HEK293T (cell line): ENCODE data around the gene ST8SIA3.

Experiments
- CTCF ChIA-PET: fragments of 350-600 bp; formaldehyde crosslinking; extraction: SDS; loops from one replicate; lab custom pipeline; 2021; ENCODE audit warnings: antibody characterized with exemption, inconsistent platforms; lab: Yijun Ruan, JAX
- POLR2A ChIA-PET: fragments of 350-600 bp; formaldehyde crosslinking; extraction: SDS; loops from one replicate; lab custom pipeline; 2020; ENCODE audit warnings: antibody characterized with exemption, inconsistent platforms; lab: Yijun Ruan, JAX
- DNase-seq: peaks from one replicate; pipeline ENCODE4 v3.0.0; 2012; ENCODE audit warnings: mixed read lengths; ENCODE audit errors: extremely low spot score
- ARNT ChIP-seq: fragments of 450-650 bp; IDR thresholded peaks from 2 replicates; pipeline ENCODE4 v1.6.1; 2017; ENCODE audit warnings: mild to moderate bottlenecking
- BHLHE40 ChIP-seq: fragments of 450-650 bp; IDR thresholded peaks from 2 replicates; pipeline ENCODE4 v1.6.1; 2016; ENCODE audit warnings: mild to moderate bottlenecking, moderate library complexity, borderline replicate concordance
- CTBP1 ChIP-seq: fragments of 450-650 bp; IDR thresholded peaks from 2 replicates; pipeline ENCODE4 v1.6.1; 2016; ENCODE audit warnings: borderline replicate concordance
- ELF4 ChIP-seq: fragments of 450-650 bp; IDR thresholded peaks from 2 replicates; pipeline ENCODE4 v1.6.1; 2017; ENCODE audit warnings: antibody characterized with exemption
- FOXA1 ChIP-seq: fragments of 450-650 bp; IDR thresholded peaks from 2 replicates; pipeline ENCODE4 v1.6.1; 2016; ENCODE audit warnings: mild to moderate bottlenecking
- FOXK2 ChIP-seq: fragments of 450-650 bp; IDR thresholded peaks from 2 replicates; pipeline ENCODE4 v1.6.1; 2016; ENCODE audit warnings: mild to moderate bottlenecking
- FOXM1 ChIP-seq: fragments of 450-650 bp; IDR thresholded peaks from 2 replicates; pipeline ENCODE4 v1.6.1; 2017; ENCODE audit warnings: mild to moderate bottlenecking, borderline replicate concordance
- HDGF ChIP-seq: fragments of 450-650 bp; IDR thresholded peaks from 2 replicates; pipeline ENCODE4 v1.6.1; 2017; ENCODE audit warnings: antibody characterized with exemption, borderline replicate concordance
- L3MBTL2 ChIP-seq: fragments of 450-650 bp; conservative IDR thresholded peaks from 2 replicates; pipeline ENCODE4 v1.6.1; 2016; ENCODE audit warnings: mild to moderate bottlenecking
- LEF1 ChIP-seq: fragments of 450-650 bp; IDR thresholded peaks from 2 replicates; pipeline ENCODE4 v1.6.1; 2017; ENCODE audit warnings: mild to moderate bottlenecking, borderline replicate concordance
- NFRKB ChIP-seq: fragments of 450-650 bp; IDR thresholded peaks from 2 replicates; pipeline ENCODE4 v1.6.1; 2016; ENCODE audit warnings: mild to moderate bottlenecking, moderate library complexity
- PKNOX1 ChIP-seq: fragments of 450-650 bp; IDR thresholded peaks from 2 replicates; pipeline ENCODE4 v1.6.1; 2016
- SP1 ChIP-seq: fragments of 450-650 bp; IDR thresholded peaks from 2 replicates; pipeline ENCODE4 v1.6.1; 2017
- SUZ12 ChIP-seq: fragments of 450-650 bp; IDR thresholded peaks from 2 replicates; pipeline ENCODE4 v1.6.1; 2016; ENCODE audit warnings: mild to moderate bottlenecking
- TARDBP ChIP-seq: fragments of 450-650 bp; IDR thresholded peaks from 2 replicates; pipeline ENCODE4 v1.6.1; 2016
- ZNF384 ChIP-seq: fragments of 450-650 bp; IDR thresholded peaks from 2 replicates; pipeline ENCODE4 v1.6.1; 2016

Gene ST8SIA3, protein sequence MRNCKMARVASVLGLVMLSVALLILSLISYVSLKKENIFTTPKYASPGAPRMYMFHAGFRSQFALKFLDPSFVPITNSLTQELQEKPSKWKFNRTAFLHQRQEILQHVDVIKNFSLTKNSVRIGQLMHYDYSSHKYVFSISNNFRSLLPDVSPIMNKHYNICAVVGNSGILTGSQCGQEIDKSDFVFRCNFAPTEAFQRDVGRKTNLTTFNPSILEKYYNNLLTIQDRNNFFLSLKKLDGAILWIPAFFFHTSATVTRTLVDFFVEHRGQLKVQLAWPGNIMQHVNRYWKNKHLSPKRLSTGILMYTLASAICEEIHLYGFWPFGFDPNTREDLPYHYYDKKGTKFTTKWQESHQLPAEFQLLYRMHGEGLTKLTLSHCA

DNA sequence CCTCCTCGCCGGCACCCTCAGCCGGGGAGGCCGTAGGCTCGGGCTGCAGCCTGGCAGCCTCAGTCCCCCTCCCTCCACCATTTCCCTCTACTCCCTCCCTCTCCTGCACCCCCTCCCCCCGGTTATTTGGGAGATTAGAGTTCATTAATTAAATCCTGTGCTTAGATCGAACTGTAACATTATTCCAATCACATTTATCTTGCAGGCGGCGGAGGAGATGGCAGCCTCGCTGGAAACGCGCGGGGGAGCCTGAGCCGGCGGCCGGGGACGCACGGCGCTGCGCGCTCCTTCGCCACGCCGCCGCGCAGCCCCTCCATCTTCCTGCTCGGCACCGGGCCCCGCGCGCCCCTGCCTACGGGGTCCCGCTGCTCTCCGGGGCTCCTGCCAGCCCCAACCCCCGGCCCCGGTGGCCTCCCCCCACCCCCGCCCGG lies at the start of gene ST8SIA3:
Gene ST8SIA3 (plus strand): TSS at position 287 of the 431 bp plus-strand sequence. CDS start 290 bp downstream, outside the sequence.
- TF ChIP-seq FOXK2 (no peak), FOXA1 (no peak), ELF4 (no peak), L3MBTL2 (no peak), PKNOX1 (no peak)
- POLR2A ChIA-PET, result no interaction called here
- CTCF ChIA-PET, result no interaction called here
- no peak for DNase-seq

DNA sequence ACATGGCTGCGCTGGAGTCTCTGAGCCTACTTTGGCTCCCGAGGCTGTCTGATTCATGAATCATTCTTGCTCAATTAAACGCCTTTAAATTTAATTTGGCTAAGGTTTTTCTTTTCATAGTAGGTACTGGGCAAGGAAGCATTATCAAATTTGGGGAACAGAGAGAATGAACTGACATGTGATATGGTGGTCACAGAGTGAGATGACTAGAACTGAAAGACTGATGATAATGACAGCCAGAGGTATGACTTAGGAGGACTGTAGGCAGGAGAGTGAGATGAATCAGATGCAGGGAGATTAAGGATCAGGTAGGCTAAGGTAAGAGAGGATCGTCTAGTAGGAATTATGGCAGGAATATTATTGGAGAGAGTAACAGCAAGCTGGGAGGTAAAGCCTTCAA lies 40.9 kb upstream of the ST8SIA3 start:
- CTCF ChIA-PET, result no interaction called here

DNA sequence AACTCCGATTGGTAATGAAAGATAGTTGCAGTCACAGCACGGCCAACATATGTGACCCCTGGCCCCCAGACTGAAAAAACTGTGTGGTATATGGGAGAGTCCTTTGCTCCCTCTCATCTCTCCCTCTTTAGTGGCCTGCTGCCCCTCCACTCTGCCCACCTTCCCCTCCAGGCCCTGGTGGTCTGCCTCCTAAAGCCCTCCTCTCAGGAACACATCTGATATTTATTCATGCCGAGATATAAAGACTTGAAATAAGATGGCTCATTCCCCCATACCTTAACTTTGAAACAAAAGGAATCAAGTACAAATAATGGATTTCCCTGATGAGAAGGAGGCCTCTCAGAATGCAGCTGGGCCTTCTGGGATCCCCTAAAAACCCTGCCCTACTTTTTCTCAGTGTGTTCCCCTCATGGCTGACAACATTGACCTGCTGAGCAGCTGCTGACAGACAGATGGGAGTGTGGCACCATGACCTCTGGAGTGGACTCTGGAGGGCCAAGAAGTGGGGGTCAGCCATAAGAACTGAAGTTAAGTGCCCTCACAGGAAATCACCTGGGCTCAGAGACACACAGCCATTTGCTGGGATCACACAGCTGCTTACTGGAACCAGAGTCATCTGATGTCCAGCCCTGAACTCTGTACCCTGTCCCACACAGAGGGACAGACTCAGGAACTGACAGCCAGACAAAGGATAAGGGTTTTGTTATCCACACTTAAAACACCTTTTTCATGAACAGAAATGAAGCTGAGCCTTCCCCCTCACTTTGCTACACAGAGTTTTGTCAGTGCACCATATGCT lies 39.8 kb upstream of the ST8SIA3 start:
- no peak for DNase-seq
- CTCF ChIA-PET, result no interaction called here

More for the DNA sequence above, 40.9 kb upstream of the ST8SIA3 start:
- no peak for DNase-seq
- POLR2A ChIA-PET, result no interaction called here
- TF ChIP-seq L3MBTL2, result no peak
- TF ChIP-seq HDGF, result no peak
- no peak for TF ChIP-seq SUZ12
- TF ChIP-seq ARNT, result no peak
- no peak for TF ChIP-seq FOXA1
- no peak for TF ChIP-seq ELF4
- no peak for TF ChIP-seq CTBP1
- no peak for TF ChIP-seq FOXM1
- no peak for TF ChIP-seq FOXK2
- TF ChIP-seq BHLHE40, result no peak
- no peak for TF ChIP-seq ZNF384
- no peak for TF ChIP-seq SP1
- no peak for TF ChIP-seq NFRKB
- no peak for TF ChIP-seq PKNOX1
- TF ChIP-seq TARDBP, result no peak

DNA sequence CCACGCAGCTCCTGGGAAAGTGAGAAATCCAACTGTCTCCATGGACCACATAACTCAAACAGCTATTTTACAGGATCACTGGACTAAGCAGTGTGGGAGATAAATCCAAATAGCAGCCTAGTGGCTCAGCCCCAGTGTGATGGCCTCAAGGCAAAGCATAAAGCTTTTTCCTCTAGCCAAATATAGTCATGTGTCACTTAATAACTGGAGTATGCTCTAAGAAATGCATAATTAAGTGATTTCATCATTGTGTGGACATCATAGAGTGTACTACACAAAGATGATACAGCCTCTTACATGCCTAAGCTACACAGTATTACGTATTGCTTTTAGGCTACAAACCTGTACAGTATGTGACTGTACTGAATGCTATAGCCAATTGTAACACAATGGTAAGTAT lies 31.8 kb upstream of the ST8SIA3 start:
- ChIA-PET POLR2A (interaction anchor here (0.6 kb wide), 1 partner anchor 29 kb away, joined by 3 read pairs; no protein-coding TSS in a partner anchor), CTCF (no interaction called here)
- no peak for TF ChIP-seq NFRKB
- no peak for TF ChIP-seq ELF4
- no peak for DNase-seq

More for the DNA sequence above, 39.8 kb upstream of the ST8SIA3 start:
- POLR2A ChIA-PET, result no interaction called here
- no peak for TF ChIP-seq FOXK2
- TF ChIP-seq SUZ12, result no peak
- TF ChIP-seq FOXM1, result no peak
- no peak for TF ChIP-seq NFRKB
- no peak for TF ChIP-seq ZNF384
- no peak for TF ChIP-seq TARDBP
- TF ChIP-seq LEF1, result no peak
- TF ChIP-seq HDGF, result no peak
- no peak for TF ChIP-seq PKNOX1
- TF ChIP-seq CTBP1, result no peak
- TF ChIP-seq L3MBTL2, result no peak
- TF ChIP-seq FOXA1, result no peak

GRCh38 chr18:57325491-57326166 lies 26.7 kb upstream of the ST8SIA3 start:
- no peak for TF ChIP-seq ARNT
- TF ChIP-seq SP1, result no peak
- TF ChIP-seq BHLHE40, result no peak
- no peak for TF ChIP-seq ELF4
- TF ChIP-seq TARDBP, result no peak
- CTCF ChIA-PET, result no interaction called here
- POLR2A ChIA-PET, result no interaction called here

DNA sequence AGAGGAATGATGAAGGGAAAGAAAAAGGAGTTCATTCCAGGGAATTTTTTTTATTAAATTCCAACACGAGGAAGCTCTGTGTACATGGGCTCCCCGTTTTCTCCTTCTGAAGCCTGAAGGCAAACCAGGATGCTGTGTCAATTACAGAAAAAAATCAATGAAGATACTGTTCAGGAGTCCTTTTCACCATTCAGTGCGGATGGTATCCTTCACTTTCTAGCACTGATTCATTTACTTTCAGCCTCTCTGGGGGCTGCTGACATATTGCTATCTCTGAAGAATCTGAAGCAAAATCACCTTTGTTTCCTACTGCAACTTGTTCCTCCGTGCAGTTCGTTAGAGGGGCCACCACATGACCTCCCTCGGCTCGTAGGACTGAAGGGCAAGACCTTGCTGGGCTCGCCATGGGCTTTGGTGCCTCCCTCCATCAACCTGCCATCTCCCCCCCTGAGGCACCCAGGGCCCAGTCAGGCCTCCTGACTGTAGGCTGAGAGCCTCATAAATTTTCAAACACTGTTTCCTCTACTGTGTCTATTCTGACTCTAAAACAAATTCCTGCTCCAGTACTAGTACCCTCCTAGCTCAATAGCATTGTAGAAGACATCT lies 25.5 kb upstream of the ST8SIA3 start:
- ChIA-PET POLR2A (no interaction called here), CTCF (no interaction called here)
- no peak for DNase-seq
- TF ChIP-seq L3MBTL2, result no peak
- no peak for TF ChIP-seq TARDBP
- TF ChIP-seq FOXM1, result no peak
- TF ChIP-seq CTBP1, result no peak
- TF ChIP-seq PKNOX1, result no peak
- no peak for TF ChIP-seq LEF1
- TF ChIP-seq ELF4, result no peak
- no peak for TF ChIP-seq ARNT
- no peak for TF ChIP-seq NFRKB
- no peak for TF ChIP-seq FOXK2
- no peak for TF ChIP-seq FOXA1
- TF ChIP-seq SP1, result no peak
- no peak for TF ChIP-seq ZNF384
- TF ChIP-seq HDGF, result no peak
- TF ChIP-seq BHLHE40, result no peak
- TF ChIP-seq SUZ12, result no peak

More at GRCh38 chr18:57325491-57326166, 26.7 kb upstream of the ST8SIA3 start:
- DNase-seq, result no peak
